Lung (tissue), 12 donors: ENCODE data around the gene LILRB1. TPM values are rescaled to one million over a fixed set of nuclear protein-coding genes. Genes with fewer than 3 reads are reported as not detected.
"Not testable (repeated sequence)": the region's sequence is repeated elsewhere in the genome, so short reads cannot be mapped to it uniquely, and the experiment has no call there.

Experiments used
- ATAC-seq: fragments of 200-7000 bp; cut with Tn5 transposase; one replicate; pipeline ENCODE4 v1.9.1; 2020; ENCODE audit warnings: moderate number of reproducible peaks; ENCODE audit not compliant: insufficient read depth, low FRiP score
- DNase-seq, 3 donors: peaks; one replicate each; pipeline ENCODE4 v3.0.0-alpha.2; 2013 to 2017
- H3K27ac ChIP-seq, 2 donors: one replicate each; pipeline ENCODE4 v1.5.1; 2013; ENCODE audit warnings: mild to moderate bottlenecking in 2 of 2, moderate library complexity in 2 of 2, control low read depth in 1 of 2, inconsistent platforms in 1 of 2, low read depth in 1 of 2, low read length in 1 of 2
- H3K27me3 ChIP-seq, 3 donors: one replicate each; pipeline ENCODE4 v1.5.1; 2013; ENCODE audit warnings: low read length in 2 of 3; ENCODE audit not compliant: control insufficient read depth in 3 of 3, insufficient read depth in 3 of 3
- H3K36me3 ChIP-seq, 4 donors: one replicate each; pipeline ENCODE4 v1.5.1; 2013; ENCODE audit warnings: low read length in 4 of 4, mild to moderate bottlenecking in 1 of 4, moderate library complexity in 1 of 4; ENCODE audit not compliant: control insufficient read depth in 4 of 4, insufficient read depth in 4 of 4
- H3K4me1 ChIP-seq, 5 donors: one replicate each; pipeline ENCODE4 v1.5.1; 2013; ENCODE audit warnings: low read length in 5 of 5, mild to moderate bottlenecking in 2 of 5, moderate library complexity in 1 of 5; ENCODE audit not compliant: control insufficient read depth in 5 of 5, insufficient read depth in 5 of 5
- H3K4me3 ChIP-seq: one replicate; pipeline ENCODE4 v1.5.1; 2013; ENCODE audit warnings: mild to moderate bottlenecking, control low read depth, moderate library complexity
- H3K9ac ChIP-seq, 2 donors: one replicate each; pipeline ENCODE4 v1.5.1; 2013; ENCODE audit warnings: low read length in 2 of 2, control low read depth in 1 of 2; ENCODE audit not compliant: insufficient read depth in 1 of 2
- H3K9me3 ChIP-seq, 4 donors: one replicate each; pipeline ENCODE4 v1.5.1; 2013; ENCODE audit warnings: low read length in 3 of 4, mild to moderate bottlenecking in 1 of 4, moderate library complexity in 1 of 4; ENCODE audit not compliant: control insufficient read depth in 4 of 4, insufficient read depth in 3 of 4
- CTCF ChIP-seq: IDR thresholded peaks from 2 replicates; pipeline ENCODE4 v1.5.1; 2012; ENCODE audit warnings: mild to moderate bottlenecking; ENCODE audit errors: control extremely low read depth, extremely low read depth
- WGBS, 2 donors: extraction: QIAGEN DNeasy Blood & Tissue Kit; methylation state at CpG; one replicate each; pipeline ENCODE4 v1.1.7; 2013; 5-methylcytosine and 5-hydroxymethylcytosine counted together
- polyA plus RNA-seq, 2 donors: library from polyadenylated mRNA; stranded (reverse); fragments of 200-250 nt; gene quantifications; one replicate each; pipeline ENCODE4 v1.2.1, GENCODE V29; 2013
- total RNA-seq, 2 donors: library from RNA; depleted of rRNA in 1 of 2; stranded (reverse); fragments of >200 nt in 1 of 2; gene quantifications; one replicate each; pipeline ENCODE4 v1.2.1, GENCODE V29; 2014 to 2021
- donor health status: control.
- donor health status: control.
- donor health status: Bipolar disorder and iron deficiency.
- donor health status: healthy.
- donor health status: DM: yes; HTN: yes; CAD: no.

LILRB1 gene
- total and polyA plus RNA-seq, 4 donors: 5.1 to 90.5 (median 20.7) TPM

DNA sequence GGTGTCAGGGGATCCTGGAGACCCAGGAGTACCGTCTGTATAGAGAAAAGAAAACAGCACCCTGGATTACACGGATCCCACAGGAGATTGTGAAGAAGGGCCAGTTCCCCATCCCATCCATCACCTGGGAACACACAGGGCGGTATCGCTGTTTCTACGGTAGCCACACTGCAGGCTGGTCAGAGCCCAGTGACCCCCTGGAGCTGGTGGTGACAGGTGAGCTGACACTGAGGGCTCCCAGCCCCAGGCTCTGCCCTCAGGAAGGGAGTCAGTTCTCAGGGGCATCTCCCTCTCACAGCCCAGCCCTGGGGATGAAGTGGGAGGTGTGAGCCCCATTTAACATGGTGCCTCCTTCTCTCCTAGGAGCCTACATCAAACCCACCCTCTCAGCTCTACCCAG, 35.5 kb upstream of the LILRB1 start:
- no peak for DNase-seq
- 83 to 92% methylated on average over 5 of the region's 5 CpGs for WGBS, 2 donors
- no peaks in the 10 kb centered on the region for H3K4me1 ChIP-seq
- H3K36me3 ChIP-seq: no peaks in the 10 kb centered on the region
- no peak overlapping the region for H3K9ac ChIP-seq
- no peak for ATAC-seq
- peaks cover 0 to 12% (median 2%) of the 10 kb centered on the region in 4 donors for H3K9me3 ChIP-seq
- H3K27me3 ChIP-seq: no peaks in the 10 kb centered on the region
- no peak for TF ChIP-seq CTCF
- H3K27ac ChIP-seq: no peak overlapping the region
- H3K4me3 ChIP-seq: no peak overlapping the region

- not testable (repeated sequence) for H3K27me3 ChIP-seq, ATAC-seq, H3K9me3 ChIP-seq, H3K4me3 ChIP-seq, H3K9ac ChIP-seq, H3K36me3 ChIP-seq, DNase-seq, H3K4me1 ChIP-seq, H3K27ac ChIP-seq
- WGBS, 2 donors: 86 to 88% methylated on average over 26 of the region's 26 CpGs
Measured at GRCh38 chr19:54595680-54596436, 34.4 kb upstream of the LILRB1 start.

- Histone ChIP-seq H3K36me3 (no peaks in the 10 kb centered on the region), H3K9ac (no peak overlapping the region), H3K27me3 (no peaks in the 10 kb centered on the region), H3K4me3 (no peak overlapping the region), H3K4me1 (no peaks in the 10 kb centered on the region), H3K27ac (no peak overlapping the region), H3K9me3 (no peaks in the 10 kb centered on the region)
- TF ChIP-seq CTCF: no peak
- 71 to 88% methylated on average over 5 of the region's 5 CpGs for WGBS, 2 donors
- ATAC-seq (no peak), DNase-seq (no peak)
Measured at GRCh38 chr19:54600212-54600611, 30.1 kb upstream of the LILRB1 start.

DNA sequence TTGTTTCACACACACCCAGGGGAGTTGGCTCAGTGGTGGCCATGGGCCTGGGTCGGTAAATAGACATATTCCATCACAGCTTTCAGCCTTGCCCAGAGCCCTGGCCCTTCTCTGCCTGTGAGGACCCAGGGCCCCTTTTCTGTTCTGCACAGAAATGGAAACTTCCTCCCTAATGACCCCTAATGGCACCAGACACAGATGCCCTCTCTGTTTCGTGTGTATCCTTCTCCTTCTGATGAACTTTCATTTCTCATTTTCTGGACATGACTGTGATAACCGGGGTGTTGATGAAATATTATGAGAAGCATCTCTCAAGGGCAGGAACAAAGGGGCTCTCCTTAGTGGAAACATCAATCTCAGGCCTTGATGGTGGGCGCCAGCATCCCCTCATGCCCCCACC, 24.1 kb upstream of the LILRB1 start:
- WGBS, 2 donors: 61 to 68% methylated on average over 4 of the region's 4 CpGs
- Histone ChIP-seq H3K4me3 (no peak overlapping the region), H3K9ac (no peak overlapping the region), H3K9me3 (peaks cover 0 to 7% (median 3%) of the 10 kb centered on the region in 4 donors), H3K36me3 (no peaks in the 10 kb centered on the region), H3K4me1 (no peaks in the 10 kb centered on the region), H3K27me3 (no peaks in the 10 kb centered on the region), H3K27ac (no peak overlapping the region)
- DNase-seq (no peak), ATAC-seq (no peak)
- TF ChIP-seq CTCF: no peak
